Activated naive CD4-positive, alpha-beta T cell treated with anti-CD3 and anti-CD28 coated beads, Interleukin-2, amount 50 U/mL, for 24 hours (primary cell): ENCODE measurements around the gene LPCAT1.

Experiments used
- H3K27ac Mint-ChIP-seq: one replicate; pipeline ENCODE4 v1.8.0; 2021; ENCODE audit warnings: mild to moderate bottlenecking, mixed read lengths
- H3K27me3 Mint-ChIP-seq: one replicate; pipeline ENCODE4 v1.8.0; 2021; ENCODE audit warnings: mixed read lengths
- H3K36me3 Mint-ChIP-seq: one replicate; pipeline ENCODE4 v1.8.0; 2021; ENCODE audit warnings: mixed read lengths
- H3K4me1 Mint-ChIP-seq: one replicate; pipeline ENCODE4 v1.8.0; 2021; ENCODE audit warnings: mixed read lengths
- H3K4me3 Mint-ChIP-seq: one replicate; pipeline ENCODE4 v1.8.0; 2021; ENCODE audit warnings: mild to moderate bottlenecking, mixed read lengths
- H3K9me3 Mint-ChIP-seq: one replicate; pipeline ENCODE4 v1.8.0; 2021; ENCODE audit warnings: mixed read lengths

Gene LPCAT1

DNA sequence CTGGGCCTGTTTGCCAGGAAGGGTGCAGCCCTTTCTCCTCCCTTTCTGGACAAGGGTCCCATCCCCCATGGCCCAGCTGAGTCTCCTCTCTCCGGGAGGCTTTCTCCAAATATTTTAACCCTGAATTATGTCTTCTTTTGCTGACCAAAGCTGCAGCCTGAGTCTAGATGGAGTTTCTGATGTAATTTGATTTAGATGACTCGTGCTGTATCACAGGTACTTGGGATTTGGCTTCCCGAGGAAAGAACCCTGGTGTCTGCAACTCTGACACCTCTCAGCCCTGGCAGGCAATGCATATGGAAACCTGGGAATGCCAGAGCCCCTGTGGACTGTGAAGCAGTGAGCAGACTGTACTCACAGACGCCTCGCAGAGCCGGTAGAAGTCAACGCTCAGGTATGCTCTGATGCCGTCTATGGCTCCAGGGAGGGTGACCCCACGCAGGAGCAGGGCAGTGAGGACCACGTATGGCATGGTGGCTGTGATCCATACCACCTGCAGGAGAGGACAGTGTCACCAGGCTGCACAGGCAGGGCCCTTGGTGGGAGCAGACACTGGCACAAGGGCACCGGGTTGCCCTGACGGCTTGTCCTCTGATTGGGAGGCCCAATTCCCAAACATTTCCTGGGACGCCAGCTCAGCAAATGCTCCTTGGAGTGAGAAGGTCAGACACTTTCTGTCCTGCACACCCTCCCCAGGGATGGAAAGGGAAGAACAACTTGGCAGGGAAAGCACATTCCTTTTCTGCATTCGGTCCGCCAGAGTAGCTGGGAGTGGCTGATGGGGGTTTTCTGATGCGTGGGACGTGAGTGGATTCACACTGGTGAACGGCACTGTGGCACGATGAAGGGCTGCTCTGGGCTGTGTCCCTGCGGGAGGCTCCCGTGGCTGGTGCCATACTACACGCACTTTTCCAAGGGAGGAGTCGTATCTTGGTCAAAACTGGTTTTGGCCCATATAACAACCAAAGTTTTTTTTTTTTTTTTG is 103.3 kb downstream of the LPCAT1 start:
- no peak overlapping the region for H3K27ac Mint-ChIP-seq
- H3K27me3 Mint-ChIP-seq = peaks cover 2% of the 10 kb centered on the region
- no peaks in the 10 kb centered on the region for H3K4me1 Mint-ChIP-seq
- no peaks in the 10 kb centered on the region for H3K36me3 Mint-ChIP-seq
- H3K4me3 Mint-ChIP-seq = no peak overlapping the region
- no peaks in the 10 kb centered on the region for H3K9me3 Mint-ChIP-seq

DNA sequence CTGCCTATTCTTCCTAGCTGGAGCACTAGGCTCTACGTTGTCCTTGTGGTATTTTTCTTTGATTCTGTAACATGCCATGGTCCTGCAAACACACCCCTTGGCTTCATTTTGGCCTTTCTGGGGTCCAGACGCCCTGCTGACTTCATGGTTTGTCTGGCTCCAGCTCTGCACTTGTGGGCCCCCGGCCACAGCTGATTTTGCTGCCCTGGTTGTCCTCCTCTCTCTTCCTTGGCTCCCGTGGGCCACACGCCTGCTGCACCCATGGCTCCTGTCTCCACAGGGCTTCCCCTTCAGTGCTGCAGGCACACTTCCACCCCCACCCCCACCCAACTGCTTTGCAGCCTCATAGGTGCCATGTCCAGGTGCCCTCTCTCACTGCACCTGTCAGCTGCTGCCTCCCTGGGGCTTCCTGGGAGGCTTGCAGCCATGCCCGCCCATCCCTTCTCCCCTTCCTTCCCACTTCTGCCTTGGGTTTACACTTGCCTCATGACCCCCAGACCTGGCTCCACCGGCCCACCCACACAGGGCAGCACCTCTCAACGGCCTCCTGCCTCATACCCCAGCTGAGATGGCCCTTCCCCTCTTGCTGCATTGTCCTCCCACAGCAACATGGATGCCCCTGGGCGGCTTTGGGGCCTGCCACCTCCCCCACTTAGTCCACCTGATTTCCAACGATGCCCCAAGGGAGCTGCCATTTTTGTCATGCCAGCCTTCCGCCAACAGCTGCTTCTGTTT is 104.1 kb downstream of the LPCAT1 start:
- no peaks in the 10 kb centered on the region for H3K36me3 Mint-ChIP-seq
- no peak overlapping the region for H3K27ac Mint-ChIP-seq
- H3K9me3 Mint-ChIP-seq = no peaks in the 10 kb centered on the region
- H3K27me3 Mint-ChIP-seq = peaks cover 2% of the 10 kb centered on the region
- H3K4me3 Mint-ChIP-seq = no peak overlapping the region
- H3K4me1 Mint-ChIP-seq = no peaks in the 10 kb centered on the region

DNA sequence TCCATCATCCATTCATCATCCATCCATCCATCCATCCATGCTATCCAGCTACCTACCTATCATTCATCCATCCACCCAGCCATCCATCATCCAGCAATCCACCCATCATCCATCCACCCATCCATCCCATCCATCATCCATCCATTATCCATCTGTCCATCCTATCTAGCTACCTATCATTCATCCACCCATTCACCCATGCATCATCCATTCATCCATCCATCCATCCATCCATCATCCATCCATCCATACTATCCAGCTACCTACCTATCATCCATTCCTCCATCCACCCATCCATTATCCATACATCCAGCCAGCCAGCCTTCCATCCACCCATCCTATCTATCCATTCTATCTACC is 104.9 kb downstream of the LPCAT1 start:
- Mint-ChIP-seq H3K4me3 (no peak overlapping the region), H3K27ac (peak overlapping the region; percentile 1), H3K9me3 (no peaks in the 10 kb centered on the region), H3K36me3 (no peaks in the 10 kb centered on the region), H3K27me3 (no peaks in the 10 kb centered on the region), H3K4me1 (no peaks in the 10 kb centered on the region)

DNA sequence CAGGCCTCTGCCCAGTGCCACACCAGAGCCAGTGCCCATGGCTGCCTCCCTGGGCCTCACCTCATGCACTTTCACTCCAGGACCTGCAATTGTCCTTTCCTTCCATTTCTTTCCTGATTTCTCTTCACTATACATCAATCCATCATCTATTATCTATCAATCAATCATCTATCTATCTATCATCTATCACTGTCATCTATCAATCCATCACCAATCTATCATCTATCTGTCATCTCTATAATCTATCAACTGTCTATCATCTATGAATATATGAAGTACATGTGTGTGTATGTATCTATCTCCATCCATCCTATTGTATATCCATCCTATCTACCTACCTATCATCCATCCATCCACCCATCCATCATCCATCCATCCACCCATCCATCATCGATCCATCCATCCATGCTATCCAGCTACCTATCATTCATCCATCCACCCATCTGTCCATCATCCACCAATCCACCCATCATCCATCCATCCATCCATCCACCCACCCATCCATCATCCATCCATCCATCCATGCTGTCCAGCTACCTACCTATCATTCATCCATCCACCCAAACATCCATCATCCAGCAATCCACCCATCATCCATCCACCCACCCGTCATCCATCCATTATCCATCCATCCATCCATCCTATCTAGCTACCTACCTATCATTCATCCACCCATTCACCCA is 105.4 kb downstream of the LPCAT1 start:
- no peaks in the 10 kb centered on the region for H3K36me3 Mint-ChIP-seq
- H3K9me3 Mint-ChIP-seq = no peaks in the 10 kb centered on the region
- H3K4me3 Mint-ChIP-seq = no peak overlapping the region
- no peaks in the 10 kb centered on the region for H3K27me3 Mint-ChIP-seq
- H3K27ac Mint-ChIP-seq = peak overlapping the region; percentile 1
- H3K4me1 Mint-ChIP-seq = no peaks in the 10 kb centered on the region

DNA sequence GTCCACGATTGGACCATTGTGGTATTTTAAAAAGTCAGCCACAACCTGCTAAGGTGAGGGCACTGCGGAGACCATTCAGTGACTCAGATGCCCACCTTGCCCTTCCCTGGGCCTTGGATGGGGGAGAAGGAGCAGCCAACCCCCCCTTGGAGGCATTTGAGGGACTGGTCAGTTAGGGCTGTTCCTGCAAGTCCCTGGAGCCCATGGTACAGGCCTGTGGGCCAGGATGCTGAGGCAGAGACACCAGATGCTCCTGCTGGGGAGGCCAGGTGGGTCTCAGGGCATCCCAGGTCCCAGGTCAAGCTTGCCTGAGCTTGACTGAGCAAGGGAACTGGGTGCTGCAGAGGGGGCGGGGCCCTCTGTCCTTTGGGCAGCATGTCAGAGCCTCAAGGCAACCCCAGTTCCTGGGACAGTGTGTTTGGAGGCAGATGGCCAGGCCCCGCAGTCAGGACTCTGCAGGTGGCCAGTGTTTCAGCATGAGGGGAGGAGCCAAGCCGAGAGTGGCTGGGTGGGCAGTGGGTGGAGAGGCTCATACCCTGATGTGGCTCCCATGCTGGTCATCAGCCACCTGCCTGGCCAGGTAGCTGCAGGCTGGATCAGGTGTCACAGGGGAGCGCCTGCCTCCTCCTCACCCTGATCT is 106.1 kb downstream of the LPCAT1 start:
- Mint-ChIP-seq H3K4me1 (no peaks in the 10 kb centered on the region), H3K36me3 (no peaks in the 10 kb centered on the region), H3K4me3 (no peak overlapping the region), H3K27ac (no peak overlapping the region), H3K9me3 (no peaks in the 10 kb centered on the region), H3K27me3 (no peaks in the 10 kb centered on the region)

DNA sequence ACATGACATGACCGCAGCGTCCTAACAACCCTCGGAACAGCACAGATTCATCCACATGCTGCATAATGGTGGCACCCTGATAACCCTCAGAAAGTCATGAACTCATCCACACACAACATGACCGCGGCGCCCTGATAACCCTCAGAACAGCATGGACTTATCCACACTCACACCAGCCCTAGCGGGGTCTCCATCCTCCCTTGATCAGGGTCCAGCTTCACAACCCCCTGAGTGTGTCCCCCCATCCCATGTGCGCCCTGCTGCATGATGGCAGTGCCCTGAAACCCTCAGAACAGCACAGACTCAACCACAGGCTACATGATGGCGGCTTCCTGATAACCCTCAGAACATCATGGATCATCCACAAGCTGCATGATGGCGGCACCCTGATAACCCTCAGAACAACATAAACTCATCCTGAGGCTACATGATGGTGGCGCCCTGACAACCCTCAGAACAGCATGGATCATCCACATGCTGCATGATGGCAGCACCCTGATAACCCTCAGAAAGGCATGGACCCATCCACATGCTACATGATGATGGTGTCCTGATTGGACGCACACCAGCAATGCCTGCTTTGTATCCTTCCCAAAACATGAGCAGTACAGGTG is 106.8 kb downstream of the LPCAT1 start:
- no peaks in the 10 kb centered on the region for H3K9me3 Mint-ChIP-seq
- no peak overlapping the region for H3K27ac Mint-ChIP-seq
- no peaks in the 10 kb centered on the region for H3K36me3 Mint-ChIP-seq
- H3K4me1 Mint-ChIP-seq = no peaks in the 10 kb centered on the region
- H3K27me3 Mint-ChIP-seq = peaks cover 3% of the 10 kb centered on the region
- no peak overlapping the region for H3K4me3 Mint-ChIP-seq

DNA sequence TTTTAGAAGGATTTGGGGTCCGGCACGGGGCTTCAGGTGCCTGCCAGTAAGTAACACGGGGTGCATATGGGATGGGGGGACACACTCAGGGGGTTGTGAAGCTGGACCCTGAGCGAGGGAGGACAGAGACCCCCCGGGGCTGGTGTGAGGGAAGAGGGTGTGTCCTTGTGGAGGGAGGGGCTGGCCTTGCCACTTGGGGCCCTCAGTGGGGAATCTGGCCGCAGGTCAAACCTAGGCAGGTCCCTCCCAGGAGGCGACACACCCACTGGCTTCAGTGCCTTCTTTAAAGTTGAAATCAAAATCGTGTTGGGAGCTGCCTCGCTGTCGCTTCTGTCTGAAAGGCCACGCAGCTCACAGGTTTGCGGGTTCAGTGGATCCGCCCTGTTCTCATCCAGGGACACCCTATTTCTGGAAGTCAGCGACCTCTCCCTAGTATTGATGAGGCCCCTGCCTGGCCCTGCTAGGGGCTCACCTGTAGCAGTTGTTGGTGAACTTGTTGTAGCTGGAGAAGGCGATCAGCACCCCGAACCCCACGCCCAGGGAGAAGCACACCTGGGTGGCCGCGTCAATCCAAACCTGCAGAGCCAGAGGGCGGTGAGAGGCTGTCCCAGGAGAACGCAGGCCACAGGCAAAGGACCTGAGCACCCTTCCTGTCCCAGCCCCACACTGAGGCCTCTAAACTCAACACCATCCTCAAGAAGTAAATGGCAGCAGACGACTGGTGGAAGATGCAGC is 108.0 kb downstream of the LPCAT1 start:
- H3K27me3 Mint-ChIP-seq = peaks cover 4% of the 10 kb centered on the region
- H3K36me3 Mint-ChIP-seq = no peaks in the 10 kb centered on the region
- no peak overlapping the region for H3K4me3 Mint-ChIP-seq
- H3K9me3 Mint-ChIP-seq = no peaks in the 10 kb centered on the region
- no peaks in the 10 kb centered on the region for H3K4me1 Mint-ChIP-seq
- H3K27ac Mint-ChIP-seq = no peak overlapping the region

DNA sequence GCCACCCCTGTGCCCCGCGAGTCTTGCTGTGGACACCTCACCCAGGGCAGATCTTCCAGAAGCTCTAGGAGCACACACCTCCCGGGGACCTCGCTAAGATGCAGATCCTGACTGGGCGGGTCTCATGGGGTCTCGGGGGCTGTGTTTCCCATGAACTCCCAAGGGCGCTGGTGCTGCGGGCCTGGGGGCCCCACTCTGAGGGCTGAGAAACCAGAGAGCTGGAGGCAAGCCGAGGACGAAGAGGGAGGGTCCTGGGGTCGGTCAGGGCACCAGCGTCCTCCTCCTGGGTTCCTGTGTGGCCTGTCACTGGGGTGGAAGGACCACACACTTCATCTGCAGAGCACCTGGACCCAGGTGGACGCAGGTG is 108.7 kb downstream of the LPCAT1 start:
- Mint-ChIP-seq H3K27me3 (peaks cover 7% of the 10 kb centered on the region), H3K4me1 (no peaks in the 10 kb centered on the region), H3K9me3 (no peaks in the 10 kb centered on the region), H3K36me3 (no peaks in the 10 kb centered on the region), H3K27ac (no peak overlapping the region), H3K4me3 (no peak overlapping the region)

DNA sequence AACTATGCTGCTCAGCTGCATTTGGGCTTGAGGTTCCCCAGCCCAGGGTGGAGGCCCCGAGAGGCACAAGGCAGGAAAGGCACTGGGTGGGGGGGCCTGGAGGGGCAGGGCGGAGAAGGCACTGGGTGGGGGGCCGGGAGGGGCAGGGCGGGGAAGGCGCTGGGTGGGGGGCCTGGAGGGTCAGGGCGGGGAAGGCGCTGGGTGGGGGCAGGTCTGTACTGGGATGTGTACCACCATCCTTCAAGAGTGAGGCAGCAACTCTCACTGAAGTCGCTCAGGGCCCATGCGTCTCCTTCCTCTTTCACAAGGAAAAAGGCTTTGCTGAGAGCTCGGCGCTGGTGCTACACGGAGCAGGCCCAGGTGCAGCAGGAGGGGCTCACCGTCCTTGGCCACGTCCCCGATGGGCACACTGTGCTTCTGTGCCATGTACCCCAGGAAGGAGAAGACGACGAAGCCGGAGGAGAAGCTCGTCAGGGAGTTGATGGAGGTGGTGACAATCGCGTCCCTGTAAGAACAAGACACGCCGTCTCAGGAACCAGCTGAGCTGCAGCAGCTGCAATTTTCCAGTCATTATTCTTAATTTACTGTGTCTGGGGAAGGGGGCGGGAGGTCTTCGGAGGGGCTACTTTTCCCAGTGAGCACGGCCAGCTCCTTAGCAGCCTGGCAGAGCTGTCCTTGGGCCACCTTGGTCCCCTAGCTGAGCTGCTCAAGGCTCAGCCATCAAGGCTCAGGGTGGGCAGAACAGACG is 109.3 kb downstream of the LPCAT1 start:
- H3K9me3 Mint-ChIP-seq = no peaks in the 10 kb centered on the region
- no peak overlapping the region for H3K27ac Mint-ChIP-seq
- H3K27me3 Mint-ChIP-seq = peaks cover 8% of the 10 kb centered on the region
- H3K4me1 Mint-ChIP-seq = no peaks in the 10 kb centered on the region
- no peaks in the 10 kb centered on the region for H3K36me3 Mint-ChIP-seq
- H3K4me3 Mint-ChIP-seq = no peak overlapping the region

DNA sequence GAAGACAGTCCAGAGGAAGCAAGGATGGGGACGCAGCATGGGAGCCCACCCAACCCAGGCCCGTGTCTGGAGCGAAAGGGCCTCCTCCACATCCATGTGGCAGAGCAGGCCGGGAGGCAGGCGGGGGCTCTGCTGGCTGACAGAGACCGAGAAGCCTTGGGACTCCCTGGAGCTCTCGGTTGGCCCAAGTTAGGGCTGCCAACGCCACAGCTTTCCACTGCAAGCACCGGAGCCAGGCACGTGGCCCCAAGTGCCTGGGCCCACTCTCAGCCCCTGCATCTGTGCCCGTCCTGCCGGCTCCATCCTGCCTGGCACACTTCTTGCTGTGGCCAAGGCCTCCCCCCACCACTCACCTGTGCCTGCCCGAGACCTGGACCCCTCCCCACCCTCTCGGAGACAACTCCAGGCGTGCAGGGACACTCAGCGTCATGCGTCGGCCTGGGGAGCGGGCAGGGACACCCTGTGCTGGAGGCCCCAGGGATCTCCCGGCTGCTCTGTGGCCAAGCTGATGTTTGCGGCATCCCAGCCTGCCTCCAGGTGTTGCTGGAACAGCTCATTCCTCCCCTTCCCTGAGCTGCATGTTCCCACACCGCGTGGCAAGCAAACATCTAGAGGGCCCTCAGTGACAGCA is 110.0 kb downstream of the LPCAT1 start:
- Mint-ChIP-seq H3K27me3 (peaks cover 9% of the 10 kb centered on the region), H3K4me1 (no peaks in the 10 kb centered on the region)

DNA sequence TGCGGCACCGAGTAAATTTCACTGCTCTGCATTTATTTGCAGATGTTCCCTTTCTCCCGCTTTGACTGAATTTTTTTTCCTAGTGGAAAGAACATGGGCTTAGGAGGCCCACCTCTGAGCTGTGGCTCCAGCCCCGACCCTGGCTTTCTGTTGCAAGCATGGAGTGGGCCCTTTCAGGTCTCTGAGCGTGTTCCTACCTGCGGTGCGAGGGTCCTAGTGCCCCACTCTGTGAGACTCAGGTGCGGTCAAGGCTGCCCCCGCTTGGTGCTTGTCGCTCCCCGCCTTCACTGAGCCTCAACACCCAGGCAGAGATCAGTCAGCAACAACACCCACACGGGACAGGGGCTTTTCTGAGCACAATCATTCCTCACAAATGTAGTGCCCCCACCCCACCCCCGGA is 110.5 kb downstream of the LPCAT1 start:
- H3K9me3 Mint-ChIP-seq = no peaks in the 10 kb centered on the region
- no peaks in the 10 kb centered on the region for H3K36me3 Mint-ChIP-seq
- H3K4me3 Mint-ChIP-seq = no peak overlapping the region
- no peak overlapping the region for H3K27ac Mint-ChIP-seq
- H3K27me3 Mint-ChIP-seq = peaks cover 10% of the 10 kb centered on the region
- no peaks in the 10 kb centered on the region for H3K4me1 Mint-ChIP-seq

More for the DNA sequence above, 110.0 kb downstream of the LPCAT1 start:
- Mint-ChIP-seq H3K9me3 (no peaks in the 10 kb centered on the region), H3K36me3 (no peaks in the 10 kb centered on the region), H3K27ac (no peak overlapping the region), H3K4me3 (no peak overlapping the region)

DNA sequence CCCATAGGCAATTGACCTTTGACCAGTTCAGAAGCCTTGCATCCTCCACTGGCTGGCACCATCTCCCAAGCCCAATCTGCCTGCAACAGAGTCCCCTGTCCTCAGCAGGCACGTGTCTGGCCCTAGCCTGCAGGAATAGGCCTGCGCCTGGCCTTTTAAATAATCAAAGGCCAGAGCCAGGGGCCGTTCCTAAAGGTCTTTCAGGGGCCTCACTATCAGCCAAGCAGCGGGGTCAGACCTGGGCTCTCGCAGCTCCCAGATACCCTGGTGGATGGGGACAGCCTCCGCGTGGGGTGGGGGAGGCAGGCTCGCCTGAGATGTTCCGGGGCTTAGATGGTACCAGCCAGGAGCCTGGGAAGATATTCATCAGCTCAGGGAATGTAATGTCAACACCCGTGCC is 111.1 kb downstream of the LPCAT1 start:
- Mint-ChIP-seq H3K9me3 (no peaks in the 10 kb centered on the region), H3K27ac (no peak overlapping the region), H3K4me1 (no peaks in the 10 kb centered on the region), H3K4me3 (no peak overlapping the region), H3K27me3 (peaks cover 11% of the 10 kb centered on the region), H3K36me3 (no peaks in the 10 kb centered on the region)

DNA sequence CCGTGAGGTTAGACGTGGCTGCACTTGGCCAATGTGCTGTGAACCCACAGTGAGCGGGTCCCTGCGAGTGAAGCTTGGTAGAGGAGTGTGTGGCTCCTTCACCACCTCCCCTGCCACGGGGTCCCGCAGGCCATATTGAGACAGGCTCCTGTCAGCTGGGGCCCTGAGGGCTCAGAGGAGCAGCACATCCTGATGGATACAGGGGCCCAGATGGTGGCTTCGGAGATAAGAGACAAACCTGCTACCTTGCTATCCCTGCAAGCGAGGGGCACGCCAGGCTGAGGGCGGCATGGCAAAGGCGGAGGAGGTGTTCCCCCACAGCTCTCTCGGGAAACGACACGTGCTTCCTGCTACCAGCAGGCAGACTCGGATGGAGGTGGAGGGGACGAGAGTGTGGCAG is 111.6 kb downstream of the LPCAT1 start:
- Mint-ChIP-seq H3K27me3 (peaks cover 11% of the 10 kb centered on the region), H3K9me3 (no peaks in the 10 kb centered on the region), H3K36me3 (no peaks in the 10 kb centered on the region), H3K4me1 (no peaks in the 10 kb centered on the region), H3K27ac (no peak overlapping the region), H3K4me3 (no peak overlapping the region)
